Naive thymus-derived CD4-positive, alpha-beta T cell (primary cell): Measurements from ENCODE around the gene CD40LG. TPM values are rescaled to one million over a fixed set of nuclear protein-coding genes. Genes with fewer than 3 reads are reported as not detected.
A peak's percentile ranks its signal among the peaks of the same experiment; 100 is the strongest.

Source experiments
- ATAC-seq: fragments of 150-1000 bp; cut with Tn5 transposase; 2 replicates; pipeline ENCODE4 v1.10.0; 2021; ENCODE audit warnings: mild to moderate bottlenecking, moderate library complexity
- CTCF ChIA-PET: fragments of 350-600 bp; sonication (Branson Sonifier 250); formaldehyde crosslinking; loops from one replicate; lab custom pipeline; 2021; ENCODE audit warnings: antibody characterized with exemption; lab: Charles Lee
- POLR2A ChIA-PET: fragments of 350-600 bp; sonication (Branson Sonifier 250); formaldehyde crosslinking; loops from one replicate; lab custom pipeline; 2021; ENCODE audit warnings: antibody characterized with exemption, inconsistent platforms; lab: Charles Lee
- DNase-seq, 9 donors: peaks; one replicate each; pipeline versions ENCODE4 v3.0.0 to v3.0.0-alpha.2; 2020 to 2022; ENCODE audit warnings: mixed read lengths in 1 of 9
- H3K27ac ChIP-seq: one replicate; pipeline ENCODE4 v1.7.0; 2013; ENCODE audit warnings: mild to moderate bottlenecking, low read depth, low read length, moderate library complexity
- H3K27me3 ChIP-seq, 2 donors: one replicate each; pipeline ENCODE4 v1.7.0; 2013; ENCODE audit warnings: low read length in 2 of 2, mild to moderate bottlenecking in 2 of 2, moderate library complexity in 2 of 2; ENCODE audit not compliant: control insufficient read depth in 2 of 2, insufficient read depth in 2 of 2
- H3K36me3 ChIP-seq, 3 experiments: 1 replicate in 2 of 3; 2 replicates in 1 of 3; pipeline ENCODE4 v1.7.0; 2013; ENCODE audit warnings: low read length in 3 of 3, mild to moderate bottlenecking in 3 of 3, moderate library complexity in 1 of 3; ENCODE audit not compliant: insufficient read depth in 3 of 3, control insufficient read depth in 2 of 3
- H3K4me1 ChIP-seq, 2 donors: one replicate each; pipeline ENCODE4 v1.7.0; 2013; ENCODE audit warnings: low read length in 2 of 2, mild to moderate bottlenecking in 2 of 2, moderate library complexity in 1 of 2; ENCODE audit not compliant: control insufficient read depth in 2 of 2, insufficient read depth in 2 of 2
- H3K4me3 ChIP-seq: 2 replicates; pipeline ENCODE4 v1.7.0; 2013; ENCODE audit warnings: mild to moderate bottlenecking, low read length
- H3K9me3 ChIP-seq, 3 experiments: 1 replicate in 2 of 3; 2 replicates in 1 of 3; pipeline ENCODE4 v1.7.0; 2013; ENCODE audit warnings: low read length in 3 of 3; ENCODE audit not compliant: control insufficient read depth in 2 of 3
- H3K27ac Mint-ChIP-seq, 9 donors: one replicate each; pipeline ENCODE4 v1.8.0; 2020 to 2022; ENCODE audit warnings: mixed read lengths in 9 of 9, mild to moderate bottlenecking in 8 of 9, moderate library complexity in 5 of 9, inconsistent platforms in 2 of 9
- H3K27me3 Mint-ChIP-seq, 5 donors: one replicate each; pipeline ENCODE4 v1.8.0; 2021 to 2022; ENCODE audit warnings: mixed read lengths in 5 of 5, mild to moderate bottlenecking in 1 of 5
- H3K36me3 Mint-ChIP-seq, 5 donors: one replicate each; pipeline ENCODE4 v1.8.0; 2020 to 2022; ENCODE audit warnings: mixed read lengths in 5 of 5, mild to moderate bottlenecking in 3 of 5, inconsistent platforms in 1 of 5
- H3K4me1 Mint-ChIP-seq, 7 donors: one replicate each; pipeline ENCODE4 v1.8.0; 2020 to 2022; ENCODE audit warnings: mixed read lengths in 7 of 7, mild to moderate bottlenecking in 3 of 7, inconsistent platforms in 1 of 7
- H3K4me3 Mint-ChIP-seq, 10 donors: one replicate each; pipeline ENCODE4 v1.8.0; 2020 to 2022; ENCODE audit warnings: mild to moderate bottlenecking in 10 of 10, mixed read lengths in 10 of 10, moderate library complexity in 6 of 10, inconsistent platforms in 2 of 10
- H3K9me3 Mint-ChIP-seq, 11 donors: one replicate each; pipeline ENCODE4 v1.8.0; 2020 to 2022; ENCODE audit warnings: mixed read lengths in 11 of 11, mild to moderate bottlenecking in 4 of 11, inconsistent platforms in 1 of 11, moderate library complexity in 1 of 11
- intact Hi-C, 2 donors: fragments of 100-400 bp; cut with micrococcal nuclease; formaldehyde crosslinking; loops; one replicate each; pipeline ENCODE4 v1.15.1; 2023
- polyA plus RNA-seq, 2 donors: library from polyadenylated mRNA; unstranded; fragments of 300-500 nt; fragmentation: Illumina TruSeq; gene quantifications; one replicate each; pipeline ENCODE4 v1.2.3, GENCODE V29; 2021
- total RNA-seq, 6 experiments: library from RNA in 5 of 6; stranded (reverse) in 5 of 6; gene quantifications; 1 replicate in 5 of 6; 2 replicates in 1 of 6; pipeline ENCODE4 v1.2.3 and lab custom pipeline; 2021 to 2026

The CD40LG gene
- total and polyA plus RNA-seq, 7 experiments from 2014 or later = 25.2 to 173 (median 58.0) TPM

DNA sequence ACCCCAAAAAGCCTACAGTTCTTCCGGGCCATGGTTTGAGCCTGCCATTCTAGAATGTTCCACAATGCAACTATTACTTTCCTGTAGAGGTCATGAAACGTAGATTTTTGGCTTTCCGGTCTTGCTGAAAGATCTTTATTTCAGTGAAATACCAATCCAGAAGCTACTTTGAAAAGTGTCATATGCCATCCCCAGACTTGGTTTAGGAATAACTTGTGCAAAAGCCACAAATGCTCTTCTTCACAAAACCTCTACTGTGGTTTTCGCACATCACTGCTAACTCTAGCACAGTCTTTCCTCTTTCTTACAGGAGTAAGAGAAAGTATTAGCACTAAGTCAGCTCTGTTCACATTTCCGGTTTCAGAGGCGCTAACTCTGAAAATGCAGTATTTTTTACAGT lies 12.7 kb upstream of the CD40LG start:
- Histone ChIP-seq H3K9me3 (no peaks in the 10 kb centered on the region), H3K27ac (peak overlapping the region; percentile 53), H3K4me1 (peaks cover 62 to 88% of the 10 kb centered on the region in 2 donors), H3K36me3 (no peaks in the 10 kb centered on the region), H3K27me3 (no peaks in the 10 kb centered on the region), H3K4me3 (peak overlapping the region; percentile 36)
- peaks cover 0 to 8% (median 0%) of the 10 kb centered on the region in 5 donors for H3K36me3 Mint-ChIP-seq
- H3K4me1 Mint-ChIP-seq = peaks cover 30 to 96% (median 83%) of the 10 kb centered on the region in 7 donors
- H3K27ac Mint-ChIP-seq = peak overlapping the region; percentile 80 to 94 (median 89)
- ChIA-PET CTCF (interaction anchor here (0.7 to 2.4 kb wide), 4 partner anchors 11 to 60 kb away, joined by 3 to 12 read pairs (median 3); no protein-coding TSS in a partner anchor), POLR2A (interaction anchor here (0.6 to 2.8 kb wide), 16 partner anchors 9 to 245 kb away, joined by 3 to 19 read pairs (median 4); partner anchors contain the start of gene RBMX)
- peak overlapping the region; percentile 68 to 84 (median 78) for H3K4me3 Mint-ChIP-seq
- intact Hi-C loops = loop anchor here (1.0 to 2.0 kb wide), 6 partner anchors 8 to 23 kb away; partner anchors contain the start of gene CD40LG (in 1 of the 2)
- H3K27me3 Mint-ChIP-seq = no peaks in the 10 kb centered on the region
- DNase-seq (peak in 5 of 9 donors; percentile 49 to 68 (median 60)), ATAC-seq (peak; percentile 80)
- H3K9me3 Mint-ChIP-seq = peaks cover 0 to 2% (median 0%) of the 10 kb centered on the region in 11 donors

DNA sequence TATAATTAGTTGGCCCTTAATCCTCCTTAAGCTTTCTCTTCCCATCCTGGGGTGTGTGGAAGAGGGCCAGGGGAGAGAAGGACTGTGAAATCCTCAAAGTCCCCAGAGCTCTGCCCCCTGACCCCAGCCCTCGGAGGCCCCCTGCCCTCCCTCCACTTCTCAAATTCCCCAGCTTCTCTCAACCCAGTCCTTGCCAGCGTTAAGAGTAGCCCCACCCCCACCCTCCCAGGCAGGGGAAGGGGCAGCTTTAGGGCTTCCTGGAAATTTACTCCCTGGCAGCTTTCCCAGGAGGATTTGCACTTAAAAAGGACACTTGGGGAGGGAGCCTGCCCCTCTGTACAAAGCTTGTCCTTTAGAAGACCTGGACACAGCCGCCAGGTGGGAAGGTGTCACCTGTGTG lies 11.8 kb upstream of the CD40LG start:
- peak overlapping the region; percentile 53 for H3K27ac ChIP-seq
- H3K36me3 Mint-ChIP-seq = peaks cover 0 to 8% (median 0%) of the 10 kb centered on the region in 5 donors

DNA sequence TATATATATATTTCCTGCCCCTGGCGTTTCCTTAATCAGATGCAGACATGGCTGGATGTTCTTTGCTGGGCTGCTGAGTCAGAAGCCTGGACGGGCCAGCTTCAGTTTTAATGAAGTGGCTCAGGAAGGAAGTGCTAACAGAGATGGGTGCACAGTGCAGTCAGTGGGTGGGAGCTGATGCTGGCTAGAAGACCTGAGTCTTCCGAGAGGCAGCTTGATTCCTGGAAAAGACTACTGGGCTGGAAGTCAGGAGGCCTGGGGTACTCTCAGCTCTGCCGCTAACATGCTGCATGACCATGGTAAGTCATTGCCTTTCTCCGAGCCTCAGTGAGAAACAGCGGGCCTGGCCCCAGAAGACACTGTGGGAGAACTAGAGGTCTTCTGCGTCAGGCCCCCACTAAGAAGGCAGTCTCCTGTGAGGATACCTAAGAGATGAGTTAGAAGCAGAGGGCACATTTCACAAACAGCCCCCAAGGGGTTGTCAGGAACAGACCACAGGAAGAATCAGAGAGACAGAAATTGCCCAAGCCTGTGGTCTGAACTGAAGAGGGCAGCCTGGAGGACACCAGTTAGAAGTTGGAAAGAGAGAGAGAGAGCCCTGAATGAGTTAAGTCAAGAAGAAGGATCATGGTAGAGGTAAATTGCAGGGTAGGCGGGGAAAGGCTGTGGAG lies 8.3 kb upstream of the CD40LG start:
- H3K4me1 Mint-ChIP-seq = peaks cover 38 to 89% (median 86%) of the 10 kb centered on the region in 7 donors
- no peaks in the 10 kb centered on the region for H3K9me3 ChIP-seq
- peak overlapping the region; percentile 9 for H3K4me3 ChIP-seq
- intact Hi-C loops = no loop called here
- H3K27me3 ChIP-seq = no peaks in the 10 kb centered on the region
- H3K36me3 Mint-ChIP-seq = peaks cover 0 to 8% (median 0%) of the 10 kb centered on the region in 5 donors
- peak overlapping the region; percentile 59 to 97 (median 85) for H3K27ac Mint-ChIP-seq
- no peak overlapping the region for H3K27ac ChIP-seq
- no peaks in the 10 kb centered on the region for H3K27me3 Mint-ChIP-seq
- DNase-seq = no peak
- H3K9me3 Mint-ChIP-seq = peaks cover 0 to 2% (median 0%) of the 10 kb centered on the region in 11 donors
- H3K4me1 ChIP-seq = peaks cover 47 to 76% of the 10 kb centered on the region in 2 donors
- CTCF ChIA-PET = interaction anchor here (1.1 kb wide), 1 partner anchor 13 kb away, joined by 4 read pairs; no protein-coding TSS in a partner anchor
- POLR2A ChIA-PET = interaction anchor here (0.6 to 2.8 kb wide), 5 partner anchors 7 to 15 kb away, joined by 3 to 13 read pairs (median 3); no protein-coding TSS in a partner anchor
- peak overlapping the region; percentile 6 to 86 (median 48) for H3K4me3 Mint-ChIP-seq
- H3K36me3 ChIP-seq = no peaks in the 10 kb centered on the region
- no peak for ATAC-seq

More for the DNA sequence above, 11.8 kb upstream of the CD40LG start:
- peak overlapping the region; percentile 36 for H3K4me3 ChIP-seq
- POLR2A ChIA-PET = interaction anchor here (1.0 to 2.8 kb wide), 13 partner anchors 8 to 245 kb away, joined by 3 to 19 read pairs (median 7); partner anchors contain the start of gene RBMX
- peak overlapping the region; percentile 80 to 94 (median 89) for H3K27ac Mint-ChIP-seq
- H3K9me3 Mint-ChIP-seq = peaks cover 0 to 2% (median 0%) of the 10 kb centered on the region in 11 donors
- no peaks in the 10 kb centered on the region for H3K27me3 ChIP-seq
- H3K36me3 ChIP-seq = no peaks in the 10 kb centered on the region
- H3K4me3 Mint-ChIP-seq = peak overlapping the region in 9 of 10 donors; percentile 68 to 84 (median 78)
- intact Hi-C loops = no loop called here
- peaks cover 30 to 96% (median 83%) of the 10 kb centered on the region in 7 donors for H3K4me1 Mint-ChIP-seq
- CTCF ChIA-PET = interaction anchor here (0.6 to 2.4 kb wide), 4 partner anchors 9 to 59 kb away, joined by 3 to 12 read pairs (median 3); no protein-coding TSS in a partner anchor
- ATAC-seq (no peak), DNase-seq (no peak)
- H3K9me3 ChIP-seq = no peaks in the 10 kb centered on the region
- peaks cover 58 to 87% of the 10 kb centered on the region in 2 donors for H3K4me1 ChIP-seq
- H3K27me3 Mint-ChIP-seq = no peaks in the 10 kb centered on the region

DNA sequence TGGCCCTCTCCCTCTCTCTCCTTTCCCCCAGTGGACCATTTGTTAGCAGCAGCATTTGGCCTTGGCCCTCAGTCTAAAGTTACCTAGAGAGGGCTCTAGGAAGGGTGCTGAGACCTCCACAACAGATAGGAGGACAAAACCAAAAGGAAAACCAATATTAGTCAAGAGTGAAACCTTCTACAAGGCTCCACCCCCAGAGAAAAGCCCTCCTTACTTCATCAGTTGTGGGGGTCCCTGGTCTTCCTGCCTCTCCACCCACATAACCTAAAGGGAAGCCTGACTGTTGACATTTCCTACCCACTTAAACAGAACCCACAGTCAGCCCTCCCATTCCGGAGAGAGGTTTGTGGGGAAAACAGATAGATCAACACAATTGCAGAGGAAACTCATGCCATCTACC lies 4.7 kb upstream of the CD40LG start:
- ChIA-PET CTCF (no interaction called here), POLR2A (interaction anchor here (1.0 to 2.6 kb wide), 4 partner anchors 8 to 26 kb away, joined by 3 to 19 read pairs (median 10); no protein-coding TSS in a partner anchor)
- Mint-ChIP-seq H3K4me3 (peak overlapping the region; percentile 30 to 86 (median 60)), H3K4me1 (peaks cover 30 to 84% (median 79%) of the 10 kb centered on the region in 7 donors), H3K27ac (peak overlapping the region; percentile 80 to 97 (median 87)), H3K36me3 (peaks cover 0 to 7% (median 0%) of the 10 kb centered on the region in 5 donors), H3K9me3 (peaks cover 0 to 4% (median 0%) of the 10 kb centered on the region in 11 donors), H3K27me3 (no peaks in the 10 kb centered on the region)
- H3K9me3 ChIP-seq = no peaks in the 10 kb centered on the region
- intact Hi-C loops = no loop called here
- no peaks in the 10 kb centered on the region for H3K27me3 ChIP-seq
- H3K36me3 ChIP-seq = no peaks in the 10 kb centered on the region
- no peak overlapping the region for H3K4me3 ChIP-seq
- peaks cover 23 to 64% of the 10 kb centered on the region in 2 donors for H3K4me1 ChIP-seq
- ATAC-seq (no peak), DNase-seq (no peak)
- peak overlapping the region; percentile 3 for H3K27ac ChIP-seq

DNA sequence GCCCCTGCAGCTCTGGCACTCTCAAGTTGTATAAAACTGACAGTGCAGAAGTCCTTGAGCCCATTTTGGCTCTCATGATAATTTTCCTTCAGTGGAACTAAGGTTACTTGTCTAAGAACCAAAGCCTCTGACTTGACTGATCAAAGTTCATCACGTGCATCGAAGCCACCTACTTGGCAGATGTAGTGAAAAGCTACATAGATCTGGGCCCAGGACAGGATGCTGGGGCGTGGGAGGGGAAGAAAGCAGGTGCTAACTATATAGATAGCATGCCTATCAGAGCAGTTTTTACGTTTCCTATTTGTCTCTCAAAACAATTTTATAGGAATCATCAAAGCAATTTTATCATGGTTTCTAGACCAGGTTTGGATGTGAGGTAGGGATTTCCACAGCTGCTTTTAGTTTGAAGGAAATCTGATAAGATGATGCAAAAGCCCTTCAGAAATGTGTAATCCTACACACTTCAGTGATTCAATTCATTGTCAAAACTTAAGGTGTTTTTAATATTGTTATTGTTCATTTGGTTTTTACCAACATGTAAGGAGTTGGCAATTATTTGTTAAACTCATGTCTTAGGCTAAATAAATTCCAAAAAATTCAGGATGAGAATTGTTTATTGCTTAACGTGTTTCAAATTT lies 1.2 kb upstream of the CD40LG start:
- Histone ChIP-seq H3K4me1 (peaks cover 14 to 40% of the 10 kb centered on the region in 2 donors), H3K27me3 (no peaks in the 10 kb centered on the region), H3K9me3 (no peaks in the 10 kb centered on the region), H3K4me3 (no peak overlapping the region), H3K27ac (peak overlapping the region; percentile 79), H3K36me3 (peaks cover 0 to 14% (median 12%) of the 10 kb centered on the region in 3 experiments)
- peak overlapping the region; percentile 69 to 99 (median 96) for H3K4me3 Mint-ChIP-seq
- intact Hi-C loops = loop anchor here (1.0 to 5.0 kb wide), 7 partner anchors 11 to 59 kb away; no protein-coding TSS in a partner anchor
- peaks cover 8 to 36% (median 30%) of the 10 kb centered on the region in 5 donors for H3K36me3 Mint-ChIP-seq
- peak; percentile 88 for ATAC-seq
- H3K9me3 Mint-ChIP-seq = peaks cover 0 to 4% (median 0%) of the 10 kb centered on the region in 11 donors
- peak in 7 of 9 donors; percentile 49 to 76 (median 67) for DNase-seq
- ChIA-PET CTCF (interaction anchor here (0.7 to 1.0 kb wide), 3 partner anchors 11 to 49 kb away, joined by 3 to 4 read pairs (median 3); no protein-coding TSS in a partner anchor), POLR2A (interaction anchor here (0.9 to 4.4 kb wide), 10 partner anchors 8 to 48 kb away, joined by 3 to 26 read pairs (median 6); no protein-coding TSS in a partner anchor)
- H3K4me1 Mint-ChIP-seq = peaks cover 23 to 53% (median 47%) of the 10 kb centered on the region in 7 donors
- H3K27ac Mint-ChIP-seq = peak overlapping the region; percentile 92 to 99 (median 95)
- no peaks in the 10 kb centered on the region for H3K27me3 Mint-ChIP-seq
